NK-92 (cell line): Measurements from ENCODE around the gene RBM34.
A peak's percentile ranks its signal among the peaks of the same experiment; 100 is the strongest.
"Not testable (repeated sequence)": the region's sequence is repeated elsewhere in the genome, so short reads cannot be mapped to it uniquely, and the experiment has no call there.

Source experiments
- DNase-seq: peaks from one replicate; lab custom pipeline; 2025; ENCODE audit not compliant: unreplicated experiment; lab: John Stamatoyannopoulos, UW

RBM34 gene

DNA sequence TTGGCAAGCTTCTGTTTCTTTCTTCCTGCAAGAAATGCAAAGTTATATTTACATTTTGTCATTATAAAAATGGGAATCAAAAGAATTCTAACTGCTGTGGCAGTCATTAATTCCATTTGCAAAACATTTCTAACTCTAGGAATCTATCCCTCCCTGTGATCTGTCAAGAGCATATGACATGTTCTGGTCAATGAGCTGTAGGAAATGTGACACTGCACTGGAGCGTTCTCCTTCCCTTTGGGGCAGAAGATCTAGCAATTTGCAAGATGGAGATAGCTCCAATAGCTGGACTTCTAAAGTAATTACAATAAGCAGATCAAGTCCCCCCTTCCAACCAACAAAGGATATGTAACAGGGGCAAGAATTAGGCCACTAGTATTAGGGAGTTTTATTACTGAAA lies 38.7 kb downstream of the RBM34 start:
- no peak for DNase-seq

DNA sequence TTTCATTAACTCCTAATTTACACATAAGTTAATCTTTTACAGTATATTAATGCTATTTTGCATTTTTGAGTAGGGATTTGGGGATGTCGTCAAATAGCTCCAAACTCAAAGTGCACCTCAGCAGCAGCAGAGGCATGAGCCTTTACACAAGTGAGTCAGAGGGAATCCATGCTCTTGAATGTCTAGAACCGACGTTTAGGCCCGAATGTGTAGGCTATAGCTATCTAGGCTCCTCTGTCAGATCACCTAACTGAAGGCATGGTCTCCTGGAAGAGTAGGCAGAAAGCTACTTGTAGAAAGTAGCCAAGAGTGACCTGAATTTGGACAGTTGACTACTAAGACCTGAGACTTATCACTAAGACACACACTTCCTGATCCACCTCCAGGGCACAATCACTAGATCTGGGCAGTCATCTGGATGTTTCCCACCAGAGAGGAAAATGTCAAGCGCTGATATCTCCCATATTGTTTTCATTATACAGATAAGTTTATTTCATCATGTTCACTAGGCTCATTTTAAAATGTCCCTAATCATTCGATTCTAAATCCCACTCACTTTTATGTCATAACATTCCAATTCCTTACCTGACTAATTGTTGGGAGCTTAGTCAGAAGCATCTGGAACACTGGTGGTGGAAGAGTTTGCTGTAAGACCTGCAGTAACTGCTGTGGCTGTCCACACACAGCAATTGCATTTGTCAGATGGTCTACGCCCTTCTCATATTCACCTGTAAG lies 47.7 kb downstream of the RBM34 start:
- no peak for DNase-seq

GRCh38 chr1:235112297-235113182 lies 48.5 kb downstream of the RBM34 start:
- DNase-seq, result no peak

GRCh38 chr1:235111107-235111506 lies 49.9 kb downstream of the RBM34 start:
- no peak for DNase-seq

DNA sequence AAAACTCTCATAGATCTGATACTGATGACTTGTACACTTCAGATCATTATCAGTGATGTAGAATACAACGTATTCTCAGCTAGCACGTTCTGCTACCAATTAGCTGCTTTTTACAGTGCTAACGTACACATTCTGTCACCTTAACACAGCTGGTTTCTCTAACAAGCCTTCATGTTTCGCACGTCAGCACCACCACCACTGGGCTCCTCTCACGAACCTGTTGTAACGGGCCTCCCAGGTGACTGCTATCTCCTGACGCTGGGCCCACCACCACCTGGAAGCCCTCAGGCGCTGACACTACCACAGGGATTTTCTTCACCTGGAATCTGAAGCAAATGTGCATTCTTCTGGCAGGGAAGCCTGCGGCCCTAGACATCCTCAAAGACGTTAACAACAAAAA lies 52.2 kb downstream of the RBM34 start:
- DNase-seq, result no peak

- no peak for DNase-seq
These were observed 52.9 kb downstream of the RBM34 start for GRCh38 chr1:235108185-235108593.

GRCh38 chr1:235107368-235108184 lies 53.5 kb downstream of the RBM34 start:
- DNase-seq, result no peak

DNA sequence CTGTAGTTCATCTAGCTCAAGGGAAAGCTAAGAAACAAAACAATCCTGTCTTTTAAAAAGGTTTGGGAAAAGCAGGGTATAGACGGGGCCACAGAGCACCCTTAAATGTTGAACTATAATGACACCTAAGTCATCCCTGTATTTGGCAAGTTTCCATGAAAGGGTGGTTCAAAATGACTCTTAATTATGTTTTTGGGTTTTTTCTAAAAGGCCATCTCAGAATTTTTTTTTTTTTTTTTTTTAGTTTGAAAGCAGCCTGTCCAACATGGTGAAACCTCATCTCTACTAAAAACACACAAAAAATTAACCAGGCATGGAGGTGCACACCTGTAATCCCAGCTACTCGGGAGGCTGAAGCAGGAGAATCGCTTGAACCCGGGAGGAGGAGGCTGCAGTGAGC lies 54.6 kb downstream of the RBM34 start:
- no peak for DNase-seq

DNA sequence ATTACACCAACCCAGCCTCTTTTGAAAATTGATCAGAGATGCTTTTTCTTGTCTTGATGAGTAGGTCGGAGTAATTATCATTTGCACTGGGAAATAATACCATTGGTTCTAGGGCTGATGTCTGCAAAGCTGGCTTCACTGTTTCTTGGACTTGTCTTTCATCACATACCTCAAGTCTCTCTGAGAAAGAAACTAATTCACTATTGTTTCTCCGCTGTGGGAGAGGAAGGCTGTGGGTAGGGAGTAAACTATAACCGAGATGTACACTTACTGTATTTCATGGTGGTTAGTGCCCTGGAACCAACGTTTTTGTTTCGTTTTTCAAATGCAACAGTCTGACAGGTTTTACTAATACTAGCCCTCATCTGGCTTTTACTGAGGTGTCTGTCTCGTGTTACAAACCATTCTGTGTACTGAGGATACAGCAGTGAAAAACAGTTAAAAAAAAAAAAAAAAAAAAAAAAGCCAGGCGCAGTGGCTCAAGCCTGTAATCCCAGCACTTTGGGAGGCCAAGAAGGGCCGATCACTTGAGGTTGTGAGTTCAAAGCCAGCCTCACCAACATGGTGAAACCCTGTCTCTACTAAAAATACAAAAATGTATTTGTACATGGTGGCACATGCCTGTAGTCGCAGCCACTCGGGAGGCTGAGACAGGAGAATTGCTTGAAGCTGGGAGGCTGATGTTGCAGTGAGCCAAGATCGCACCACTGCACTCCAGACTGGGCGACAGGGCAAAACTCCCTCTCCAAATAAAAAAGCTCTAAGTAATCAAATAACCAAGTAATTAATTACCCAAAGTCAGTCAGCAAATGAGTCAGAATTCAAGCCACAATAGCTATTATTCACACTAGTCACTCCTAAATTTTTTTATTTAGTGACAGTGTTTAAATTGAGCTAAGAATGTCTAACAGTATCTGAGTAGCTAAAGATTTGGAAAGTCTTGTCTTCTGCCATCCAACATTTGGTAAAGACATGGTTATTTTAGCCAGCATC lies 55.7 kb downstream of the RBM34 start:
- no peak for DNase-seq

DNA sequence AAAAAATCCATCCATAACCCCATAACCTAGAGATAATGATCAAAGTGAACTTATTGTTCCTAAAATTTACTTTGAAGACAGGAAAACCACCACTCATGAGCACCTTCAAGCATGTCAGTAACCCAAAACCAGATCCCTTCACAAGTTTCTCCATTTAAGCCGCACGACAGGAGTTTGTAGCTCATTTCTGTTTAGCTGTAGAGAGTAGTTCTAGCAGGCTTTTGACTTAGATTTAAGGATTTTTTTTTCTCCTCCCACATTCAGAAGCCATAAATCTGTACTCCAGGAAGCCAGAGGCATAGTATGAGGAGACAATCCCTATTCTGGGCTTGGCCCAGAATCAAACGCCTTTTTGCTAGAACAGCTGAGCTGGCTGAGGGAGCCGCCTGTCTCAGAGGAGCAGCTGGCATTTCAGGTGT lies 58.0 kb downstream of the RBM34 start:
- DNase-seq, result no peak

DNA sequence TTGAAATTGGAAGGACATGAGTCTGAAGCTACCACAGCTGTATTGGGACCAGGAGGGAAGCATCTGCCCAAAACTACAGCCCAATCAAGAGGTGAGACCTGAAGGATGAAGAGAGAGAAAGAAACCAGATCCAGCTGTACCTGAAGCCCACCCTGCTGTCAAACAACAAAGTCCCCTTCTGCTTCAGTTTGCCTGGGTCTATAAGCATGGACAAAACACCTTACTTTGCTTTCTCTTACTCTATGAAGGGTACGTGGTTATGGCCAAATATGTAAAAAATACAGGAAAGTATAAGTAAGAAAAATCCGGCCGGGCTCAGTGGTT lies 58.8 kb downstream of the RBM34 start:
- DNase-seq, result no peak

DNA sequence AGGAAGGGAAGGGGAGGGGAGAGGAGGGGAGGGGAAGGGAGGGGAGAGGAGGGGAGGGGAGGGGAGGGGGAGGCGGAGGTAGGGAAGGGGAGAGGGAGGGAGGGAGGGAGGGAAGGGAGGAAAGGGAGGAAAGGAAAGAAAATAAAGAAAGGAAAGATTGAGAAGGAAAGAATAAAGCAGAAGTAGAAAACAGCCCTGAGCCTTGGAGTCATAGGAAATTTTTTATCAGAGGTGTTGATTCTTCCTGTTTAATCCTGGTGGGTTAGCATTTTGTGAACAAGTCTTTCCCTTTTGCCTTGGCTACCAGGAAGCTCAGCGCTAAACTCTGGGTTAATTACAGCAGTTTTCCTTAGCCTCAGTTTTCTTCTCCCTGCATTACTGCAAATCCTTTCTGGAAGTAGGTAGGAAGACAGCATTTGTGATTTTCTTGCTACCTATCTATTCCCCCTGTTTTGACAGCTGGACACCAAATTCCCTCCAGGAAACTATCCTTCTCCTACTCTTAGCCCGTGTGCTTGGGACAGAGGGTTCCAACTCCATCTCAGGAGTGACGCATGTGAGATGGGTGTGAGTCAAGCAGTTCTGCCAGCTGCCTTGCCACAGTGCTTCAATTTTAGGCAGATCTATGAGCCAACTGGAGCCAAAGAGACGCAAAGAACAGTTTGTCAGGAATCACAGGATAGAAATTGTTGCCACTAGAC lies 59.3 kb downstream of the RBM34 start:
- DNase-seq, result no peak

DNA sequence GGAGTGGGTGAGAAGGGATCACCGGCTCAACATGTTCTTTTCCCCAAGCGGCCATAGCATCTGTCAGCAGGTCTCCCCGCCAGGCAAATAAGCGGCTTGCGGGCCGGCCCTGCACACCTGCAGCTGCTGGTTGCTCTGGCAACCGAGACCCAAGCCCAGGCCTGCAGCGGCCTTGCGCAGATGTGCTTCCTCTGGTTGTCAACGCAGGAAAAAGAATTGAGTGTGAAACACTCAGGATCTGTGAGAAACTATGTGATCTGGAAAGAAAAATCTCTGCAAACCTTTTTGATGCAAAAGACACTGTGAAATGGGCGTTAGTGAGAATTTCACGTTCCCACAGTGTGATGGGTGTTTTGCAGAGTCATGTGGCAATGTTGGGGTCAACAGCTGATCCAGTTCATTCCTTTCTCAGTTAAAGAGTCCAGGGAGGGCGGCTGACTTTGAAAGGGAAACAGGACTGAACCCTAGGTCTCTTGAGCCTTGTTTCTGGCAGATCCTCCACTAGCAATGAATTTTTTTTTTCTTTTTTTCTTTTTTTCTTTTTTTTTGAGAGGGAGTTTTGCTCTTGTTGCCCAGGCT lies 60.8 kb downstream of the RBM34 start:
- no peak for DNase-seq

GRCh38 chr1:235098991-235099390 lies 62.1 kb downstream of the RBM34 start:
- DNase-seq, result no peak

DNA sequence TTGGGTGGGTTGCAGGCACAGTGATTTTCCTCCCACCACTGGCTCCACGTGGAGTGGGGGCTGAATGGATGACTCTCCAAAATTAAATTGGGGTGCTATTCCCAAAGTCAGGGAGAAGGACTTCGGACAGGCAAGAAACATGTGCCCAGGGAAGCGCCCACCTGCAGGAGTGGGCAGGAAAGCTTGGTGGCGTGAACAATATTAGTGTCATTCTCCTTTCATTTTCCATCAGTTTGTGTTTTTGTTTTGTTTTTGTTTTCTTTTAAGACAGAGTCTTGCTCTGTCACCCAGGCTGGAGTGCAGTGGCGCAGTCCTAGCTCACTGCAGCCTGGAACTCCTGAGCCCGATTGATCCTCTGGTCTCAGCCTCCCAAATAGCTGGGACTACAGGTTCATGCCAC lies 62.5 kb downstream of the RBM34 start:
- DNase-seq, result no peak

DNA sequence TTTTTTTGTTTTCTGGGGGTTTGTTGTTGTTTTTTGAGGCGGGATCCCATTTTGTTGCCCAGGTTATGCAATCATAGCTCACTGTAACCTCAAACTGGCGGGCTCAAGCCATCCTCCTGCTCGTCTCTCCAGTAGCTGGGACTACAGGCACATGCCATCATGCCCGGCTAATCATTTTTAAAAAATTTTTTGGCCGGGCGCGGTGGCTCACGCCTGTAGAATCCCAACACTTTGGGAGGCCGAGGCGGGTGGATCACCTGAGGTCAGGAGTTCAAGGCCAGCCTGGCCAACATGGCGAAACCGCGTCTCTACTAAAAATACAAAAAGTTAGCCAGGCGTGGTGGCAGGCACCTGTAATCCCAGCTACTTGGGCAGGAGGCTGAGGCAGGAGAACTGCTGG lies 63.5 kb downstream of the RBM34 start:
- not testable (repeated sequence) for DNase-seq

DNA sequence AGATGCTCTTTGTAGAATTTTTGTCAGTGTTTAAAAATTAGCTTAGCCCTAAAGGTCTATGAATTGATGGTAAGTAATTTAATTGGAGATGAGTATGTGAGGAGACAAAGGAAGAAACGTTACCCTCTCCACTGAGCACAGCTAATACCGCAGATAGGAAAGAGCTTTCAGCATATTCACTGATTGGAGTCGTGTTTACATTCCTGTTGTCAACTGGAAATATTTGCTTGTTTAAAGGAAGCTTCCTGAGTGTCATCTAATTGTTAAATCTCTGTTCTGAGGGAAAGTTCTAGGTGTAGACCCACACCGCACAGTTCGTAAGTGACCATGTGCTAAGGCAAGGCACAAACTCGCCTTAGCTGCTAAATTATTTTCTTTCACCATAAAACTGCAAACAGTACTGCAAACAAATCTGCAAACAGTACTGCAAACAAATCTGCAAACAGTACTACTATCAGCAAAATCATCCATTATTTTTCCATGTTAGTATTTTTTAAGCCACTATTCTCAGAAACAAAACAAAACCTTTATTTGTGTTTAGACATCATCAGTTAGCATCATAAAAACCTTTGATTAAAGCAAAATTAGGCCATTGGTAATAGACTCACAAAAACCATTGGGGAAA lies 65.0 kb downstream of the RBM34 start:
- no peak for DNase-seq

GRCh38 chr1:235093696-235094592 lies 67.1 kb downstream of the RBM34 start:
- DNase-seq, result peak; percentile 16
